ENCODE measurements around the gene HYAL2.
A peak's percentile ranks its signal among the peaks of the same experiment; 100 is the strongest.

The HYAL2 gene

GRCh38 chr3:50302095-50303012, 20.2 kb downstream of the HYAL2 start:
- no peak for DNase-seq

GRCh38 chr3:50300681-50301254, 21.8 kb downstream of the HYAL2 start:
- no peak for DNase-seq

GRCh38 chr3:50299929-50300680, 22.4 kb downstream of the HYAL2 start:
- DNase-seq, result no peak

GRCh38 chr3:50299638-50299928, 23.0 kb downstream of the HYAL2 start:
- DNase-seq, result no peak

- DNase-seq, result peak; percentile 99 to 100
Measured at GRCh38 chr3:50298836-50299637, 23.5 kb downstream of the HYAL2 start, which contains the start of the genes HYAL3 and NAA80. Gene HYAL3, minus strand, starts transcription at chr3:50299405. Its CDS starts 3,803 bp downstream, at chr3:50295602. Gene NAA80, minus strand, starts transcription at chr3:50299405. Its CDS starts 1,942 bp downstream, at chr3:50297463.

- DNase-seq, result no peak
Measured at GRCh38 chr3:50297896-50298725, 24.4 kb downstream of the HYAL2 start.

- DNase-seq, result no peak
Measured at GRCh38 chr3:50297384-50297775, 25.2 kb downstream of the HYAL2 start.

- DNase-seq, result no peak
Measured at GRCh38 chr3:50296721-50297383, 25.7 kb downstream of the HYAL2 start.

- no peak for DNase-seq
Measured at GRCh38 chr3:50295553-50296431, 26.8 kb downstream of the HYAL2 start.

GRCh38 chr3:50294492-50295403, 27.8 kb downstream of the HYAL2 start:
- DNase-seq, result no peak

- DNase-seq, result no peak
Measured at GRCh38 chr3:50294089-50294488, 28.5 kb downstream of the HYAL2 start.

GRCh38 chr3:50293079-50293801, 29.3 kb downstream of the HYAL2 start:
- no peak for DNase-seq

- peak; percentile 94 to 95 for DNase-seq
Measured at GRCh38 chr3:50292159-50293078, 30.1 kb downstream of the HYAL2 start, which contains the start of gene IFRD2. Gene IFRD2, minus strand, starts transcription at chr3:50292429. Its CDS starts 155 bp downstream, at chr3:50292274.

- no peak for DNase-seq
Measured at GRCh38 chr3:50290161-50290641, 32.3 kb downstream of the HYAL2 start.

- DNase-seq, result no peak
Measured at GRCh38 chr3:50289130-50289529, 33.4 kb downstream of the HYAL2 start.

GRCh38 chr3:50288387-50289007, 34.0 kb downstream of the HYAL2 start:
- no peak for DNase-seq
